GM12878 (cell line): ENCODE results near the gene ASIC1. TPM values are rescaled to one million over a fixed set of nuclear protein-coding genes. Genes with fewer than 3 reads are reported as not detected.
"Not testable (repeated sequence)": the region's sequence is repeated elsewhere in the genome, so short reads cannot be mapped to it uniquely, and the experiment has no call there.

Experiments used
- ATAC-seq: fragments of 200-7000 bp; cut with Tn5 transposase; 3 replicates; pipeline ENCODE4 v1.9.1; 2020; ENCODE audit warnings: mild to moderate bottlenecking, moderate library complexity
- BruUV-seq: library from RNA; stranded (reverse); fragments of 400-500 nt; replicated peaks from 2 replicates; lab custom pipeline; 2021; lab: Mats Ljungman, UMichigan
- CTCF ChIA-PET: fragments of 300-600 bp; sonication (Branson Sonifier 250); formaldehyde crosslinking; extraction: SDS; loops from one replicate; lab custom pipeline; 2021; ENCODE audit warnings: inconsistent platforms; lab: Yijun Ruan, JAX
- POLR2A ChIA-PET: fragments of 350-600 bp; formaldehyde crosslinking; extraction: SDS; loops from one replicate; lab custom pipeline; 2021; ENCODE audit warnings: inconsistent platforms; lab: Charles Lee
- RAD21 ChIA-PET: fragments of 300-600 bp; sonication (Branson Sonifier 250); formaldehyde crosslinking; loops from one replicate; lab custom pipeline; 2023; ENCODE audit warnings: antibody characterized with exemption; ENCODE audit not compliant: unreplicated experiment; lab: Charles Lee
- SMC1A ChIA-PET: fragments of 300-600 bp; sonication (Branson Sonifier 250); formaldehyde crosslinking; loops from one replicate; lab custom pipeline; 2023; ENCODE audit not compliant: unreplicated experiment, uncharacterized antibody; lab: Charles Lee
- DNase-seq: peaks from one replicate; pipeline ENCODE4 v3.0.0-alpha.2; 2011; ENCODE audit warnings: low read depth, low spot score
- FAIRE-seq: peaks from 3 replicates; lab custom pipeline; 2011; peaks lifted over from hg19 to GRCh38; lab: Jason Lieb, UNC
- H2AFZ ChIP-seq: 2 replicates; pipeline ENCODE4 v1.6.0; 2011; ENCODE audit warnings: low read depth, low read length, control low read depth; ENCODE audit not compliant: control insufficient read depth
- H3K27ac ChIP-seq: 2 replicates; pipeline ENCODE4 v1.5.1; 2011; ENCODE audit warnings: control low read depth; ENCODE audit not compliant: control insufficient read depth, insufficient read depth
- H3K27me3 ChIP-seq, 2 experiments: replicated peaks in 1 of 2; 2 replicates each; pipeline versions ENCODE4 v1.6.0 to v1.6.1; 2011; ENCODE audit warnings: low read length in 1 of 2; ENCODE audit not compliant: control insufficient read depth in 2 of 2, insufficient read depth in 2 of 2
- H3K36me3 ChIP-seq, 2 experiments: 2 replicates each; pipeline ENCODE4 v1.5.1; 2011; ENCODE audit warnings: low read length in 1 of 2; ENCODE audit not compliant: control insufficient read depth in 2 of 2, insufficient read depth in 2 of 2
- H3K4me1 ChIP-seq: 2 replicates; pipeline ENCODE4 v1.6.1; 2011; ENCODE audit warnings: mild to moderate bottlenecking, low read length, moderate library complexity, mixed read lengths; ENCODE audit not compliant: control insufficient read depth, insufficient read depth
- H3K4me2 ChIP-seq: 2 replicates; pipeline ENCODE4 v1.6.0; 2011; ENCODE audit warnings: control low read depth; ENCODE audit not compliant: control insufficient read depth, insufficient read depth
- H3K4me3 ChIP-seq: fragments of 200-600 bp; sonication (generic); 2 replicates; pipeline ENCODE4 v1.5.1; 2016
- H3K79me2 ChIP-seq: 2 replicates; pipeline ENCODE4 v1.6.0; 2011; ENCODE audit warnings: low read length; ENCODE audit not compliant: control insufficient read depth, insufficient read depth
- H3K9ac ChIP-seq: 2 replicates; pipeline ENCODE4 v1.8.0; 2011; ENCODE audit warnings: low read length, control low read depth, mixed read lengths; ENCODE audit not compliant: control insufficient read depth, insufficient read depth
- H3K9me3 ChIP-seq: replicated peaks from 3 replicates; pipeline ENCODE4 v1.5.1; 2011; ENCODE audit warnings: mild to moderate bottlenecking, low read length; ENCODE audit not compliant: control insufficient read depth, insufficient read depth
- H4K20me1 ChIP-seq: 2 replicates; pipeline ENCODE4 v1.6.0; 2011; ENCODE audit not compliant: control insufficient read depth, insufficient read depth
- BACH1 ChIP-seq: fragments of 450-650 bp; IDR thresholded peaks from 2 replicates; pipeline ENCODE4 v1.6.1; 2017; ENCODE audit warnings: mild to moderate bottlenecking, borderline replicate concordance
- CBFB ChIP-seq: IDR thresholded peaks from 2 replicates; pipeline ENCODE4 v1.6.1; 2016; ENCODE audit warnings: antibody characterized with exemption, low read depth
- CTCF ChIP-seq, 3 experiments: IDR thresholded peaks in 2 of 3; conservative IDR thresholded peaks in 1 of 3; 2 replicates each; pipeline ENCODE4 v1.5.1; 2011; ENCODE audit warnings: low read depth in 3 of 3, low read length in 3 of 3, mild to moderate bottlenecking in 3 of 3, control low read depth in 2 of 3, moderate library complexity in 2 of 3, inconsistent platforms in 1 of 3, mixed read lengths in 1 of 3; ENCODE audit not compliant: control insufficient read depth in 2 of 3, insufficient read depth in 1 of 3; ENCODE audit errors: extremely low read depth in 1 of 3
- NFYA ChIP-seq: IDR thresholded peaks from 2 replicates; pipeline ENCODE4 v1.6.1; 2011; ENCODE audit warnings: low read depth, mild to moderate bottlenecking, low read length, improper control_type of control experiment, borderline replicate concordance
- POLR2AphosphoS2 ChIP-seq: IDR thresholded peaks from 2 replicates; pipeline ENCODE4 v1.6.1; 2011; ENCODE audit warnings: low read depth, mild to moderate bottlenecking, low read length, improper control_type of control experiment, moderate library complexity
- WGBS: methylation state at CpG from one replicate; pipeline ENCODE4 v1.1.6; 2016; ENCODE audit warnings: low lambda C conversion rate; ENCODE audit not compliant: insufficient replicate concordance, insufficient coverage; ENCODE audit errors: missing lambda C conversion rate; 5-methylcytosine and 5-hydroxymethylcytosine counted together
- in situ Hi-C: fragments of 300-500 bp; cut with MboI; formaldehyde crosslinking; loops from 9 replicates; pipeline ENCODE4 v1.14.3; 2018; ENCODE audit warnings: mixed read lengths
- intact Hi-C: fragments of 100-400 bp; cut with micrococcal nuclease; formaldehyde crosslinking; loops from one replicate; pipeline ENCODE4 v1.14.2; 2022; ENCODE audit not compliant: unreplicated experiment
- polyA plus RNA-seq, 11 experiments: library from polyadenylated mRNA; depleted of rRNA in 4 of 11; unstranded in 6 of 11; stranded (reverse) in 5 of 11; fragments of >200 nt; fragmentation: Nextera tagmentation in 4 of 11; fragmentation: Illumina TruSeq in 1 of 11; extraction: Ambion mirVana in 4 of 11; extraction: Trizol in 1 of 11; gene quantifications; 1 replicate in 1 of 11; 2 replicates in 10 of 11; pipeline versions ENCODE4 v1.2.1 to v1.2.3, GENCODE V29; 2011 to 2016; ENCODE audit warnings: inconsistent platforms in 2 of 11, missing spikeins in 2 of 11, low read depth in 1 of 11
- total RNA-seq, 4 experiments: library from RNA; depleted of rRNA in 3 of 4; stranded (reverse); fragments of >200 nt in 3 of 4; fragmentation: Illumina TruSeq in 1 of 4; extraction: Trizol in 1 of 4; gene quantifications; 2 replicates each; pipeline versions ENCODE4 v1.2.1 to v1.2.3, GENCODE V29; 2013 to 2021

The ASIC1 gene
- total and polyA plus RNA-seq, 10 of the 15 experiments (the other 5 are each of a cell fraction or from before 2014, with no cell fraction given) = 0.02 to 0.28 (median 0.21) TPM; not detected in 4

DNA sequence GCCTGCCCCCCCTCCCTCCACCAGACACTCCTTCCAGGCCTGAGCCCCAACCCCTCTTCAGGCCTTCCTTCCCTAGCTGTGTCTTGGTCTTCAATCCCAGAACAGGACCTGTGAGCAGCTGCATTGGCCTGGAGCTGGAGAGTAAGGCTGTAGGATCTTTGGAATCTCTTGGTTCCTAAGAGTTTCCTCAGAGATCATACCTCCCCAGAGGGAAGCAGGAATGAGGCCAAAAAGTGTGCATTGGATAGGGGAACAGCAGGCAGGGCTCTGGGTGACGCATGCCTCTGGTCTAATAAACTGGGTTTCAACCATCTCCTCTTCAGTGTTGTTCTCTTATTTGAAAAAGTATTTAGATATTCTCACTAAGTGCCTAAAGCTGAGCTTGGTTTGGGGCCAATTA lies 25.9 kb downstream of the ASIC1 start:
- ChIA-PET SMC1A (interaction anchor here (0.6 to 1.0 kb wide), 2 partner anchors 12 to 13 kb away, joined by 3 read pairs; no protein-coding TSS in a partner anchor), CTCF (interaction anchor here (0.5 to 4.6 kb wide), 8 partner anchors 15 to 848 kb away, joined by 3 to 19 read pairs (median 13); partner anchors contain the start of genes CERS5 and COX14), RAD21 (interaction anchor here (0.6 to 3.5 kb wide), 2 partner anchors 13 to 28 kb away, joined by 3 to 66 read pairs; partner anchors contain the start of gene COX14)
- H3K4me2 ChIP-seq = no peak overlapping the region
- intact Hi-C loops = no loop called here
- peak overlapping the region; percentile 28; the same call in 1 of the 2 replicates for H2AFZ ChIP-seq
- 0 out of 2 replicates have a peak, but pooled peaks cover 4% of the 10 kb centered on the region for H4K20me1 ChIP-seq
- in situ Hi-C loops = loop anchor here (5.0 kb wide), 1 partner anchor 229 kb away; no protein-coding TSS in a partner anchor
- H3K9ac ChIP-seq = no peak overlapping the region
- H3K4me3 ChIP-seq = no peak overlapping the region
- no peaks in the 10 kb centered on the region; a peak in 1 of 4 replicates for H3K27me3 ChIP-seq
- no peak for FAIRE-seq
- no peak for DNase-seq
- H3K4me1 ChIP-seq = no peaks in the 10 kb centered on the region
- peaks cover 9% of the 10 kb centered on the region for H3K79me2 ChIP-seq
- 100% methylated on average over 1 of the region's 1 CpG for WGBS
- BruUV-seq = no TSS peak
- no peaks in the 10 kb centered on the region for H3K9me3 ChIP-seq
- TF ChIP-seq CBFB (no peak), CTCF (IDR thresholded peaks at IDR 0.05 in 2 of 3, conservative IDR thresholded peaks at IDR 0.05 in 1 of 3; ENCODE audit: control insufficient read depth in 2 of 3, extremely low read depth in 1 of 3, insufficient read depth in 1 of 3, low read depth in 3 of 3, low read length in 3 of 3) (no peak), POLR2AphosphoS2 (no peak), BACH1 (no peak), NFYA (no peak)
- TF ChIP-seq, all 136 proteins: peak for 0
- peaks cover 0 to 14% of the 10 kb centered on the region in 2 experiments; a peak in 2 of 4 replicates for H3K36me3 ChIP-seq
- no peak for ATAC-seq
- POLR2A ChIA-PET = interaction anchor here (0.7 to 2.0 kb wide), 4 partner anchors 13 to 95 kb away, joined by 3 to 7 read pairs (median 3); partner anchors contain the start of gene CERS5
- no peak overlapping the region for H3K27ac ChIP-seq

DNA sequence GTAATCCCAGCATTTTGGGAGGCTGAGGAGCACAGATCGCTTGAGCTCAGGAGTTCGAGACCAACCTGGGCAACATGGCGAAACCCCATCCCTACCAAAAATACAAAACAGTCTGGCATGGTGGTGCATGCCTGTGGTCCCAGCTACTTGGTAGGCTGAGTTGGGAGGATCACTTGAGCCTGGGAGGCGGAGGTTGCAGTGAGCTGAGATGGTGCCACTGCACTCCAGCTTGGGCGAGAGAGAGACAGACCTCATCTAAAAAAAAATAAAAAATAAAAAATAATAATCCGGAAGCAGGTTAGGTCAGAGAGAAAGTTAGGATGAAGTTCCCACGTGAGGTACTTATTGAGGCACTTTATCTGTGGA lies 27.0 kb downstream of the ASIC1 start:
- H3K4me3 ChIP-seq = peak overlapping the region; percentile 76
- peak overlapping the region; percentile 77 for H3K4me2 ChIP-seq
- BruUV-seq, H3K79me2 ChIP-seq, H3K4me1 ChIP-seq, FAIRE-seq, DNase-seq, H3K9me3 ChIP-seq, H4K20me1 ChIP-seq, H3K27me3 ChIP-seq, ATAC-seq: not testable (repeated sequence)
- peaks cover 0 to 14% of the 10 kb centered on the region in 2 experiments; a peak in 2 of 4 replicates for H3K36me3 ChIP-seq
- ChIA-PET POLR2A (interaction anchor here (1.0 to 2.3 kb wide), 6 partner anchors 20 to 199 kb away, joined by 3 to 39 read pairs (median 4); partner anchors contain the start of genes CERS5, COX14, GPD1 and LIMA1), SMC1A (interaction anchor here (0.6 to 2.8 kb wide), 16 partner anchors 14 to 926 kb away, joined by 3 to 32 read pairs (median 3); partner anchors contain the start of gene COX14), CTCF (interaction anchor here (0.5 to 9.0 kb wide), 30 partner anchors 8 to 840 kb away, joined by 3 to 250 read pairs (median 4); partner anchors contain the start of genes CERS5, COX14, GPD1 and RACGAP1), RAD21 (interaction anchor here (0.9 to 3.5 kb wide), 13 partner anchors 9 to 231 kb away, joined by 3 to 66 read pairs (median 5); partner anchors contain the start of genes CERS5, COX14, LIMA1 and RACGAP1)
- H3K9ac ChIP-seq = peak overlapping the region; percentile 93
- WGBS = 34% methylated on average over 7 of the region's 7 CpGs
- intact Hi-C loops (loop anchor here (2.0 kb wide), 1 partner anchor 82 kb away; the partner anchor contains the start of gene CERS5), in situ Hi-C loops (loop anchor here (5.0 kb wide), 1 partner anchor 228 kb away; no protein-coding TSS in a partner anchor)
- H3K27ac ChIP-seq = peak overlapping the region; percentile 85
- peak overlapping the region; percentile 98 for H2AFZ ChIP-seq
